GM12875 (cell line): ENCODE data around the gene TMED4.
A peak's percentile ranks its signal among the peaks of the same experiment; 100 is the strongest.

Experiments used
- H3K4me3 ChIP-seq: one replicate; pipeline ENCODE4 v1.5.1; 2011; ENCODE audit warnings: low read depth, low read length, control low read depth
- CTCF ChIP-seq: IDR thresholded peaks from 2 replicates; pipeline ENCODE4 v1.5.1; 2011; ENCODE audit warnings: low read depth, mild to moderate bottlenecking, control low read depth, inconsistent platforms, low read length, moderate library complexity, borderline replicate concordance; ENCODE audit not compliant: insufficient read depth

Gene TMED4

DNA sequence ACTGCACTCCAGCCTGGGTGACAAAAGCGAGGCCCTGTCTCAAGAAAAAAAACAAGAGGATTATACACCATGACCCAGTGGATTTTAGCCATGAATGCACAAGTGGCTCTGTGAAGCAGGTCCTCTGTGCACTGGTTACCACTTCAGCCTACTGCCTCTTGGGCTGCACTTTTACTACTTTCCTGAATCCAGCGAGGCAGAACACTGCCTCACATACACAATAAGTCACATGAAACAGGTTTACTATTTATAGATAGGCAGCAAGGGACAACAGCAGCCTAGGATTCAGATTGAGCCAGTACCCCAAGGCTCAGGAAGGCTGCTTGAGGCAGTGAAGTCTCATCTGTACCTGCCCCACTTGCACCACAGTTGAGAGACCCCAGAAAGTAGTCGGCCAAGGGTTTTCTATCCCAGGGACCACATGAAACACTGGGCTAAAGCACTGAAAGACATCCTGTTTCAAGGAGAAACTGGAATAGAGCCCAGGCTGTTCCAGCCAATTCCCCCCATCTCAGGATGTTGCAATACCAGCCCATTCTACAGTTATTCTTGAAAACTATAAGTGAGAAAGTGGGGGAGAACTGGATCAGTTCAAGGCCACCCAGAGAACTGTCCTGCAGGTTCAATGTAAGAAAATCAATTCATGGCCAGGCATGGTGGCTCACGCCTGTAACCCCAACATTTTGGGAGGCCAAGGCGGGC is 14.1 kb upstream of the TMED4 start:
- no peak overlapping the region for H3K4me3 ChIP-seq
- no peak for TF ChIP-seq CTCF

GRCh38 chr7:44590910-44591309 is 8.9 kb upstream of the TMED4 start:
- no peak overlapping the region for H3K4me3 ChIP-seq
- TF ChIP-seq CTCF, result no peak

- H3K4me3 ChIP-seq, result no peak overlapping the region
- peak; percentile 29; the same call in 1 of the 2 replicates for TF ChIP-seq CTCF
Measured at GRCh38 chr7:44587843-44588711, 6.0 kb upstream of the TMED4 start.

- H3K4me3 ChIP-seq, result no peak overlapping the region
- TF ChIP-seq CTCF, result no peak
Measured at GRCh38 chr7:44583146-44583865, 1.3 kb upstream of the TMED4 start.

DNA sequence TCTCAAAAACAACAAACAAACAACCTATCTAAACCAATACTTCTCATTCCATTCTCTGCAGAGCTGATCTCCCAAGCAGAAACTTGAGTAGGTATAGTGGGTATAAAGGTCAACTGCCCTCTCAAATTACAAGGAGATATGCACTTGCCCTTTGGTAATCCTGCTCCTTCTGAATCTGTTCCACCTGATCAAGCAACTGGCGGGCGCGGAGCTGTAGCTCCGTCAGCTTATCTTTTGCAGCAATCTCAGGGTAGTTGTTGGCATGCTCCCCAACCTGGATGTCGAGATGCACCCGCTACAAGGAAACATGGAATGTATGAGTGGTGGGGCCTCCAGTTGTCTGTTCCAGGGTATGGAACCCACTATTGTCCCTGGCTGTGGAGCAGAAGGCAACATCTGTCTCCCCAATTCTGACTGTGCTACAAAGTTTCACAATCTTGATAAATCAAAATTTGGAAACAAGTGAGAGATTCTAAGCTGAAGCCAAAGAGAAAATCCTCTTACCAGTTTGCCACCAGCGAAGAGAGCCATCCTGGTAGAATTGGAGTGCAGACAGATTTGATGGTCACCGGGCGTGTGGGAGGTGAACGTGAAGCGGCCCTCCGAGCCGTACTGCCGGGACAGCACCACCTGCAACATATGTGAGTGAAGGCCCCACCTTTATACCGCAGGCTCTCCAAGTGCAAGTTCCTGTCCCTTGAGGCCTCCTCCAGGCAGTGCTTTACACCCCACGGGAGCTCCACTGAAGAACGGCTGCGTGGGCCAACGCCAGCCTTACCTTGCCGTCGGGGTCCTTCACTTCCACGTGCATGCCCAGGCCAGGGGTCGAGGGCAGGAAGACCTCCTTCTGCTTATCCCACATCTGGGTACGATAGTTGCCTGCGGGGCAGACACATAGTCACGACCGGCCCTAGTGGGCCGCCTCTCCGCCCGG is 819 bp downstream of the TMED4 start:
- H3K4me3 ChIP-seq, result peak overlapping the region; percentile 67
- TF ChIP-seq CTCF, result no peak

DNA sequence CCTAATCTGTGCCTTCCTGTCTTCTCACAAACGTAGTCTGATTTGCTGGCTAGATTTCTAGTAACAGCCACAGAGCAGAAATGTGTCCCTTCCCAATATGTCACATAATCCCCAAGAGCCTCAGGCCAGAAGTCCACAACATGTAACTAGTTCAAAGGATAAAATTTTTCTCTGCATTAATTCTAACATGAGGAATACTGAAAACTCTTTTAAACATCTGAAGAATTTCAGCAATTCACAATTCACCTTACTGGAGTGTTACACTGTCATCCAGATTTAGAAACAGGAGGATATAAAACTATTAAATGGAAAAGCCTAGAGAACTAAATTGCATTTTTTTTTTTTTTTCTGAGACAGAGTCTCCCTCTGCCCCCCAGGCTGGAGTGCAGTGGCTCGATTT is 5.8 kb downstream of the TMED4 start:
- TF ChIP-seq CTCF, result no peak
- H3K4me3 ChIP-seq, result no peak overlapping the region
